NCI-H187 treated with DMSO at 0.1 percent for 48 hours (cell line): ENCODE results near the gene MCF2L.
A peak's percentile ranks its signal among the peaks of the same experiment; 100 is the strongest.
"Not testable (repeated sequence)": the region's sequence is repeated elsewhere in the genome, so short reads cannot be mapped to it uniquely, and the experiment has no call there.

Experiments
- DNase-seq: peaks from one replicate; lab custom pipeline; 2025; lab: John Stamatoyannopoulos, UW

Gene MCF2L

GRCh38 chr13:113049981-113050380 lies 81.0 kb downstream of the MCF2L start:
- no peak for DNase-seq

DNA sequence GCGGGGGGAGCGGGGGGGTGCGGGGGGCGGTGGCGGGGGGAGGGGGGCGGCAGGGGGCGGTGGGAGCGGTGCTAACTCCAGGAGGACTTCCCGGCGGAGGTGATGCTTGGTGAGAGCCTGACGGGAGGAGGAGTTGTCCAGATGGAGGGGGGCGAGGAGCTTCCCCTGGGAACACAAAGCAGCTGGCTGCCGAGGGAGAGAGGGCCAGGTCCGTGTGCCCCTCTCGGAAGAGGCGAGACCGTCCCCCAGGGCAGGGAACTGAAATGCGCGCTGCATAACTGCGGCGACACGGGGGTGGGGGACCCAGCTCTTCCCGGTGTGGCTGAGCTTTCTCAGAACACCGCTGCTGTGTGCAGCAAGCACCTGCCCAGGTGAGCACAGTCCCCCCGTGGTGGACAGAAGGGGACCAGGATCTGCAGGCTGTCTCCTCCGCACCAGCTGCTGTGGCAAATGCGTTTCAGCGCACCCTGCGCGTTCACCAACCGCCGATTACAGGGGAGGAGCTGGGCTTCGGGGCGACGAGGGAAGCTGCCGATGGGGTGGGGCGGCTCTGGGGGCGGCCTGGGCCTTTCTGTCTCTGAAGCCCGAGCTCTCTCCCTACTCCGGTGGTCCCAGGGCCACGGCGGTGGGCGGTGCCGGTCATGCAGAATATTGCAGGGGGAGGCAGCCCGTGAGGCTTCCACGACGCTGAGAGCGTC lies 81.9 kb downstream of the MCF2L start:
- no peak for DNase-seq

GRCh38 chr13:113051641-113052040 lies 82.6 kb downstream of the MCF2L start:
- DNase-seq: no peak

- DNase-seq: no peak
Measured at GRCh38 chr13:113052206-113052605, 83.2 kb downstream of the MCF2L start.

DNA sequence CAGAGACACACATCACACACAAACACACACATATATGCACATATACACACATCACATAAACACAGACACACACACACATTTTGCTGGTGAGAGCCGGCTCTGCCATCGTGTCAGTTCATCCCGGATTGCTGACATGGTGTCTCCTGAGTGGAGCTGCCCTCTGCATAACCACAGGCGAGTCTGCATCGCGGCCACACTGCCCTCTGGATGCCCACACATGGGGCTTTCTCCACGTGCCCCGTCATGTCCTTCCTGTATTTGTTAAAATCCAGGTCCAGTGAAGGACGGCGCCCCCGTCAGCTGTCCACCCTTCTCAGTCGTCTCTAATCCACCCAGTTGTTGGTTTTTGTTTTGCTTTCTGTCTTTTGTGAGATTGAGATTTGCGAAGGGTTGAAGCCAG lies 84.0 kb downstream of the MCF2L start:
- DNase-seq: no peak

DNA sequence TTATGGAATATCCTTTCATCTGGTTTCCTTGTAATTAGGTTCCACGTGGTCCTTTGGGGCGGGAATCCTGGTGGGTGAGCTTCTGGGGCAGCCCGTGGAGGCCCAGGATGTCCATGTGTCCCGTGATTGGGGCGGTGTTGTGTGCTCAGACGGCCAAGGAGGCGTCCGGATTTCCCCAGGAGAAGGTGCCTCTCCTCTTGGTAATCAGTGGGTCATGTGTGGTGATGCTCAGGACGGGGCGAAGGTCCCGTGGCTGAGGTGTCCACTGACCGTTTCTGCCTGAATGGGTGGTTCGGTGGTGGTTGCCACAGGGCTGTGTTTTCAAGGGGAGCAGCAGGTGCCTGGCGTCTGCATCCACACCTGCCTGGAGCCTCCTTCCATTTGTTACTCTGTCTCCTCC lies 84.4 kb downstream of the MCF2L start:
- DNase-seq: no peak

DNA sequence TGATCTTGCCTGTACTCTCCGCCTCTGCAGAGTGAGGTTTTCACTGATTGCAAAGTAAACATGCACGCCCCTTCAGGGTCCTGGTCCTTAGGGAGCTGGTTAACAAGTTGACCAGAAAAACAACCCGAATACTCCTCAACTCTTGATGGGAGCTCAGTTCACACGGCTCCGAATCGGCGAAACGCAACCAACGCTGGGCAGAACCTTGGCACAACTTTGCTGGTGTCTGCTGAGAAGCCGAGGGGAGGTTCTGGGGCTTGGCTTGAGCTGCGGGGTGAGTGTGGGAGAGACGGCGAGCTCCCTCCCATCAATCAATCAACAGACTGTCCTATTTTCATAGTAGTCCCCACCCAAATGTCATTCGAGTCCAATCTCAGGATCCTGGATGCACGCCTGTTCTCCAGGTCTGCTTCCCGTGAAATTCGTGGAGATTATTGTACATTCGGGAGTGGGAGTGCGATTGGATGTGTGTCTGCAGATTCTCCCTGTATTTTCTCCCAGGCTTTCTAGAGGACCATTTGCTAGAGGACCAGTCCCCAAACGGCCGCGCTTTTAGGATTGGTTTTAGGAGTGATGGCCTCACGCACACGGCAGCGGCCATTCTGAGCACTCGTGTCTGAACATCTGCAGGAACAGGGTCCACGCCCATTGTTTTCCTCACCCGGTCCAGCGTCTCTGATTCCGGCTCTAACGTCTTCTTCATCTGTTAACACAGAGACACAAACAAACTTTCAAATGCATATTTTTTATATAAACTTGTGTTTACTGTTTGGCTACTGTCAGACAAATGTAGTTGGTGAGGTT lies 85.0 kb downstream of the MCF2L start:
- DNase-seq: peak; percentile 93

DNA sequence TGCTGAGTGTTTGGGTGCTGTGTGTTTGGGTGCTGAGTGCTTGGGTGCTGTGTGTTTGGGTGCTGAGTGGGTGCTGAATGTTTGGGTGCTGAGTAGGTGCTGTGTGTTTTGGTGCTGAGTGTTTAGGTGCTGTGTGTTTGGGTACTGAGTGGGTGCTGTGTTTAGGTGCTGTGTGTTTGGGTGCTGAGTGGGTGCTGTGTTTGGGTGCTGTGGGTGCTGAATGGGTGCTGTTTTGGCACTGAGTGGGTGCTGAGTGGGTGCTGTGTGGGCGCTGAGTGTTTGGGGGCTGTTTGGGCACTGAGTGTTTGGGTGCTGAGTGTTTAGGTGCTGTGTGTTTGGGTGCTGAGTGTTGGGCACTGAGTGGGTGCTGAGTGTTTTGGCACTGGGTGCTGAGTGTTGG lies 88.1 kb downstream of the MCF2L start:
- no peak for DNase-seq

GRCh38 chr13:113057559-113057958 lies 88.5 kb downstream of the MCF2L start:
- not testable (repeated sequence) for DNase-seq

GRCh38 chr13:113058129-113058987 lies 89.3 kb downstream of the MCF2L start:
- no peak for DNase-seq

DNA sequence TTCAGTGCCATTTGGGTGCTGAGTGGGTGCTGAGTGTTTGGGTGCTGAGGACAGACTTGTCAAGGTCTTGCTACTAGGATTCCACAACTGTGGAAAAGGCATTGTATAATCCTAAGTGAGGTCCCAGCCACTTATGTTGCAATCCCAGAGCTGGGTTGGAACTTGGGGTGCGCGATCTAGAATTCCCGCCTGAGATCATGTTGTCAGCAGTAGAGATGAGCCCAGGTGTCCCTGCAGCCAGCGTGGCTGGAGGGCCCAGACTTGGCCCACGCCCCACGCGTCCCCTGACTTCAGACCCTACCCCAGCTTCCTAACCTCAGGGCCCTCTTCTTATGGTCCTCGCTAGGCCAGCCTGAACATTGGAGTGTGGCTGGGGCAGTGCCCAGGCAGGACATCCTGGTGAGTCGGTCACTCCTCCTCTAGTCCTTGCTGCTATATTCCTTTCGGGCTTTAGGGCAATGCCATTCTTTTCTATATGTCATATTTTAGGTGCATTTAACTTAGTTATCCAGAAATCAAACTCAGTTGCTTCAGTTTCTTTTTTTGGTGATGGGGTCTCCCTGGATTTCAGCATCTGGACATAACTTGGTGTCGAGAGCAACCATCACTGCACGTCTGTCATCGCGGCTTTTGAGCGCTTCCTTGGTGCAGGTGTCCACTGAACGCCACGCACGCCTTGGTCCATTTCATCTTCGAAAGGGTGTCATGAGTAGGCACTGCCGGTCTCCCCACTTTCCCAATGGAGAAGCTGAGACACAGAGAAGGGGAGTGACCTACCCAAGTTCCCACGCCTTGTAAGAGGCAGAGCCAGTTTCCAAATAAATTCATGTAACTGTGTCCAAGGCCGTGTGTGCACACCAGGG lies 90.2 kb downstream of the MCF2L start:
- no peak for DNase-seq

DNA sequence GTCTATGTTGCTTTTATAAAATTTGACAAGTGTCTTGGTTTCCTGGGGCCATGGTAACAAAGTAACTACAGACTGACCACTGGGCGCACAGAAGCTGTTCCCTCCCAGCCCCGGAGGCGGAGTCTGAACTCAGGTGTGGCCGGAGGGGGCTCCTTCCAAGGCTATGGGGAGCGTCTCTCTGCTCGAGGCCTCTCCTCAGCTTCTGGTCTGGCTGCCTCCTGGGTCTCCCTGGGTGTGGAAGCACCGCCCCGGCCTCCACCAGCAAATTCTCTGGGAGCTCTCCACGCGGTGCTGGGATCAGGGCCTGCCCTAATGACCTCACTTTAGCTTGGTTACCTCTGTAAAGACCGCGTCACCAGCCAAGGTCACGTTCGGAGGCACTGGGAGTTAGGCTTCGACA lies 90.9 kb downstream of the MCF2L start:
- DNase-seq: no peak

DNA sequence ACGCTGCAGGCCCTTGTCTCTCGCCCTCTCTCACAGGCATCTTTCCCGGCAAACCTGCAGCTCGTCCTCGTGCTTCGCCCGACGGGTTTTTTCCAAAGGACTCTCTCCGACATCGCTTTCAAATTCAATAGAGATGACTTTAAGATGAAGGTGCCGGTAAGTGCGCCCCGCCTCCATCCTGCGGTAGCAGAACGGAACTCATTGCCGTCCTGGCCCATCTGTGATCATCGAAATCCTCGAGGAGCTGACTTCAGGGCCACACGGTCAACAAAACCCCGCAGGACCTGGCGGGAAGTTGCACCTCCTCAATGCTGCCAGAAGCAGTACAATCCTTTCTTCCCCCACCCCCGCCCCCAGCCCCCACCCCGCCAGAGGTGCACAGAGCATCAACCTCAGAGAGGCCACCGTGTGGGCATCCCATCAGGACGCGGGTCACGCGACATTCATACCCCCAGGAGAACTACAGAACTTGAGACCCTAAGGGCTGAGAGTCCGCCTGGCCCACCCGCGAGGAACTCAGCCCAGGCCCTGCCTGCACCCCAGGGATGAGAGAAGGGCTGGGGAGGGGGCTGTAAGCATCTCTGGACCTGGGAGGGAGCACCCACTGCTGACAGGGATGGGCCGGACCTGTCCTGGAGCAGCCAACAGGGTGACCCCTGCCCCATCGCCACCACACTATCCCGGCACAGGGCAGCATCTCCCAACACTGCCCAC lies 91.7 kb downstream of the MCF2L start:
- DNase-seq: no peak

GRCh38 chr13:113061271-113061625 lies 92.2 kb downstream of the MCF2L start:
- DNase-seq: no peak

GRCh38 chr13:113061796-113062425 lies 92.9 kb downstream of the MCF2L start:
- DNase-seq: no peak

DNA sequence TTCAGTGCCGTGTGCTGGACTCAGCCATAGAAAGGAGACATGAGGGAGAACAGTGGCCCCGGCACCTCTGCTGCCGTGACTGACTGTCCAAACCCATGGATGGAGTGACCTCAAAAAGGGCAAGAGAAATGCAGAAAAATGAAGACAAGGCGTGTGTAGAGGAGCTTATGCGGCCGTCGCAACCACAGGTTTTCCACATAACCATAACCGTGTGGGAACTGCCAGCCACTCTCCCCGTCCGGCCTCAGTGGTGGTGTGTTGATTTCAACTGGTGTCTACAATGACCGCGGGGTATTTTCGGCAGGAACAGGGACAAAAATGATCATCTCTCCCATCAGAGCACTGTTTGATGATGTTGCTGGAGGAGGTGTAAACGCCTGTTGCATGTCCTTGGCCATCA lies 93.7 kb downstream of the MCF2L start:
- no peak for DNase-seq

- DNase-seq: no peak
Measured at GRCh38 chr13:113063091-113063491, 94.1 kb downstream of the MCF2L start.

- no peak for DNase-seq
Measured at GRCh38 chr13:113064000-113064533, 95.1 kb downstream of the MCF2L start.

DNA sequence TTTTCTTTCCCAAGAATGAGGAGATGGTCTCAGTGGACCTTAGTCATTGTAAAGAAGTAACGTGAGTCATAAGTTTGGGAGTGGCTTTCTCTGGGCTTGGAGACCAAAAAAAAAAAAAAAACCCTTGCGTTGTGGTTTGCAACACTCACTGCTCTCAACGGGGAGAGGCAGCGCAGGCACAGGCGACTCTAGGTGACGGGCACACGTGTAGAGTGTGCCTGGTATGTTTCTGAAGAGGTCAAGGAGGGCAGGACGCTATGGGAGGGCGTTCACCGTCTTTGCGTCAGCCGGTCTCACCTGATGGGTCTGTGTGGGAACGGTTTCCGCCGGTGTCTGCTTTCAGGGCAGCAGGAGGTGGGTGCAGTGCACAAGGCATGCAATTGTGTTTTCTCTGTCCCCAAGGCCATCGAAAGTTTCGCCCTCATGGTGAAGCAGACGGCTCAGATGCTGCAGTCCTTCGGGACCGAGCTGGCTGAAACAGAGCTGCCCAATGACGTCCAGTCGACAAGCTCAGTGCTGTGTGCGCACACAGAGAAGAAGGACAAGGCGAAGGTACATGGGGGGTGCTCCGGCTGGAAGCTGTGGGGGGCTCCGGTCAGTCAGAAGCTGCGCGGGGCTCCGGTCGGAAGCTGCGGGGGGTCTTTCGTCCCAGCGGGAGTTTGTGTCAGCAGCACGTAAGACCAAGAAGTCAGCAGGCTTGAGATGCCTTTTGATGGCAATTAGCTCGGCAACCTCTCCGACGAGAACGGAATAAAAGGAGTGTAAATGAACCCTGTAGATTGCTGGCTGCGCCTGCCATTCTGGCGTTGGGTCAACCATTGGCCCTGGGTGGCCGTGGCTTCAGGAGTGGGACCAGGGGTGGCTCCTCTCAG lies 95.8 kb downstream of the MCF2L start:
- peak; percentile 75 for DNase-seq
